HG03108 (cell line): ENCODE results near the gene CLIP2.
"Not testable (repeated sequence)": the region's sequence is repeated elsewhere in the genome, so short reads cannot be mapped to it uniquely, and the experiment has no call there.

Experiments used
- ATAC-seq: cut with Tn5 transposase; IDR thresholded peaks from one replicate; pipeline ENCODE4 v1.9.1; 2021; ENCODE audit warnings: moderate library complexity; ENCODE audit not compliant: unreplicated experiment

Gene CLIP2

DNA sequence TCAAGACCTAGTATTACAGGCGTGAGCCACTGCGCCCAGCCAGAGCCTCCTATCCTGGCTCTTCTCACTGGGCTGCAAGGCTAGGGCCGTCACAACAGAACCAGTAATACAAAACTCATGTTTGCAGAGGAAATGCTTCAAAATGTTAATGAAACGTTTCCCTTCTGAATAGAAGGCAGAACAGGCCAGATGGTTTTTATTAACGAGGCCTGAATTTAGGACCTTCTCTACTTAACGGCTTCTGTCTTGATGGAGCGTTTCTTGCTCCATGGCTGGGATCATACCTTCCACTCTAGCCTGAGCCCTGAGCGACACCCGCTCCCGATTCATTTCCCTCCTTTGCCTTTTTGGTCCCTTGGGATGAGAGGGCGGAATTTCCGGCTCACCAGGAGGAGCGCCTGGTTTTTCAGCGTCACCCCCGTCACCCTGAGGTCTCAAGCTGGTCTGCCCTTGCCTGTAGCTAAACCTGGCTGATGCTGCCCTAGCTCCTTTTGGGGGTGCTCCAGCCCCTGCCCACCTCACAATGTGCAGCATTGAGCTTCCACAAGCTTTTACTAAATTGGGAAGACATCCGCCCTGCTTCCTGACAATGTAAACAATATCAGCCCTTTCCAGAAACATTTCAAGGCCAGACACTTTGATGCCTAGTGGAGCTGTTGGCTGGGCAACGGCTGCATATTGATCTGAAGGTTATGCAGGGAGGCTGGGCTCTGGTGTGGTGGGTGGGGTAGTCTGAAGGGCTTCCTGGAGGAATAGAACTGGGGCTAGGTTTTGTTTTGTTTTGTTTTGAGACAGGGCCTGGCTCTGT, 5.2 kb downstream of the CLIP2 start:
- no peak for ATAC-seq

DNA sequence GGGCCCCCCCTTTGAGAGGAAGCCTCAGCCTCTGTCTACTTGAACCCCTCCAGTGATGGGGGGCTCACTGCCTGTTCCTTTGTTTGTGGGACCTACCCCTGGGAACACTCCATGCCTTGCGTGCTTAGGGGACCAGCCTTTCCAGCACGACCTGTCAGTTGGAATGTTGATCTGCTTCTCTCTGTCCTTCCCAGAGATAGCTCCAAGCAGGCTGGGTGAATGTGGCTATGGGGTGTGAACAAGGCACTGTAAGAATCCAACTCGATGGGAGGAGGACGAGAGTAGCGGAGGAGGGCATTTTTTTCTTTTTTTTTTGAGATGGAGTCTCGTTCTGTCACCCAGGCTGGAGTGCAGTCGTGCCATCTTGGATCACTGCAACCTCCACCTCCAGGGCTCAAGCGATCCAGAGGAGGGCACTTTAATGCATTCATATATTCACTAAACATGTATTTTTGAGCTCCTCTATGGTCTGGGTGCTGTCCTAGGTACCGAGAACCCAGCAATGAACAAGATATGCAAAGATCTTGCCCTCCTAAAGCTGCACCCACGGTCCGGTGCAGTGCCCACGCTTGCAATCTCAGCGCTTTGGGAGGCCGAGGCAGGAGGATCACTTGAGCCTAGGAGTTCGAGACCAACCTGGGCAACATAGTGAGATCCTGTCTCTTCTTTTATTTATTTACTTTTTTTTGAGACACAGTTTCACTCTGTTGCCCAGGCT, 8.5 kb downstream of the CLIP2 start:
- ATAC-seq = no peak

DNA sequence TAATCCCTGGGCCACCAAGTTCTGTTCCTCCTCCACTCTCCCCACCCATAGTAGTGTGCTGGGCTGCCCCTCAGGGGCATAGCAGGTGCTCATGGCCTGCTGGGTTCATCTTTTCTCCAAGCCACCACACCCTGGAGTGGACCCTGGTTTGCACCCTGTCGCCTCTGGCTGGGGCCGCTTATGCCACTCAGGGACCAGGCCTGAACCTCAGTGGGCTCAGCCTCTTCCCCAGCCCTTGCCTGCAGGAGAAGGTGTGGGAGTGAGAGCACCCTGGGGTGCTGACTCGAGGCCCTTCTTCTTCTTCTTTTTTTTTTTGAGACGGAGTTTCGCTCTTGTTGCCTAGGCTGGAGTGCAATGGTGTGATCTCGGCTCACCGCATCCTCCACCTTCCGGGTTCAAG, 10.2 kb downstream of the CLIP2 start:
- no peak for ATAC-seq

DNA sequence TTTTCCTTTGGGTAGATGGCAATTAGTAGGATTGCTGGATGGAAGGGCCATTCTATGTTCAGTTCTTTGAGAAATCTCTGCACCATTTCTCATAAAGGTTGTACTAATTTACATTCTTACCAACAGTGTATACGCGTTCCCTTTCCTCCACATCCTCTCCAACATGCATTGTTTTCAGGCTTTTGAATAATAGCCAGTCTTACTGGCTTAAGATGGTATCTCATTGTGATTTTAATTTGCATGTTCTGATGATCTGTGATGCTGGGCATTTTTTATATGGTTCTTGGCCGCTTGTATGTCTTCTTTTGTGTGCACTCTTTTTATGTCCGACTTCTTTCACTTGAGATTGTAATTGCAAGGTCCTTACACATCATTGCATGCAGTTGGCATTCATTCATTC, 11.7 kb downstream of the CLIP2 start:
- ATAC-seq = no peak

GRCh38 chr7:74302745-74303221, 13.6 kb downstream of the CLIP2 start:
- no peak for ATAC-seq

DNA sequence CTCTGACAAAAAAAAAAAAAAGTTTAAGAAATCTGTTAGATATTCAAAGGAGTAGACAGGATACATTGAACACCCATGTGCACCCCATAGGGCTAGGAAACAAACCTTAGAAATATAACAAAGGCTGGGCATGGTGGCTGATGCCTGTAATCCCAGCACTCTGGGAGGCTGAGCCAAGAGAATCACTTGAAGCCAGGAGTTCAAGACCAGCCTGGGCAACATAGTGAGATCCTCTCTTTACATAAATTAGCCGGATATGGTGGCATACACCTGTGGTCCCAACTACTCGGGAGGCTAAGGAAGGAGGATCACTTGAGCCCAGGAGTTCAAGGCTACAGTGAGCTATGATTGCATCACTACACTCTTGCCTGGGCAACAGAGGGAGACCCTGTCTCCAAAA, 15.3 kb downstream of the CLIP2 start:
- ATAC-seq = no peak

GRCh38 chr7:74306004-74306729, 17.0 kb downstream of the CLIP2 start:
- ATAC-seq = no peak

DNA sequence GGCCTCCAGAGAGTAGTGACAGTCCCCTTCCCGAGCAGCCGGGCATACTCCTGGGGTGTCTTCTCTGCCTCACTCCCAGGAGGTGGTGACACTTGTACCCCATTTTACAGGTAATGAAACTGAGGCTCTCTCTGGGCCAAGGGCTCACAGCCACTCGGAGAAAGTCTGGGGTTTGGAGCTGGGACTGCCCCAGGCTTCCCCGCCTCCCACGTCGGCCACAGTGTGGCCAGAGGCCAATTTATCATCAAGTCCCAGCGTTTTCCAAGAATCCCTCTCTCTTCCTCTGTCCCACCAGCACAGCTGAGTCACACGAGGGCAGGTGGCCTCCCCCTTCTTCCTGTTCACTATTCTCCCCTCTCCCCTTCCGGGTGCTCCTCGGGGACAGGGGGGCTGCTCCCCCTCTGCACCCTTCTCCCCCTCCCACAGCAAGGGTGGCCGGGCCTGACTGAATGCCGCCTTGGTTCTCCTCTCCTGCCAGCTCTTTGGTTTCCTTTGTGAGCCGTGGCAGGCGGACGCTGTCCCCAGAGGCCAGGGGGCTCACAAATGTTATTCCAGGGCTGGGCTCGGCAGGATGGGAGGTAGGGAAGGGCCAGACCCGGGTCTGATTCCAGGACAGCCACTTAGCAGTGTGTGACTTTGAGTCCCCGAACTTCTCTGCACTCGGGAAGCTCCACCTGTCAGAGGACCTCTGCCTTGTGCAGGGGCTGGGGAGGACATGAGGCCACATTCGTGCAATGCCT, 17.7 kb downstream of the CLIP2 start:
- ATAC-seq = no peak

GRCh38 chr7:74307738-74308505, 18.7 kb downstream of the CLIP2 start:
- ATAC-seq = no peak

DNA sequence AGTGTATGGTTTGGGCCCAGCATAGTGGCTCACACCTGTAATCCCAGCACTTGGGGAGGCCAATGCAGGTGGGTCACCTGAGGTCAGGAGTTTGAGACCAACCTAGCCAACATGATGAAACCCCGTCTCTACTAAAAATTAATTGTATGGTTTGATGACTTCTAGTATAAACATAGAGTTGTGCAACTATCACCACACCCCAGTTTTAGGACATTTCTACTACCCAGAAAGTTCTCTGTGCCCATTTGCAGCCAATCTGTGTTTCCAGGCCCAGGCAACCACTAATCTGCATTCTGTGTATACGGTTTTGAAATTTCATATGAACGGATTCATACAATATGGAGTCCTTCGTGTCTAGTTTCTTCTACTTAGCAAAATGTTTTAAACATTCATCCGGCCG, 20.0 kb downstream of the CLIP2 start:
- no peak for ATAC-seq

GRCh38 chr7:74311305-74311744, 22.1 kb downstream of the CLIP2 start:
- ATAC-seq = no peak

GRCh38 chr7:74312418-74313028, 23.3 kb downstream of the CLIP2 start:
- ATAC-seq = no peak

- ATAC-seq = not testable (repeated sequence)
These were observed 26.7 kb downstream of the CLIP2 start for GRCh38 chr7:74315891-74316290.

GRCh38 chr7:74317146-74317782, 28.1 kb downstream of the CLIP2 start:
- no peak for ATAC-seq

DNA sequence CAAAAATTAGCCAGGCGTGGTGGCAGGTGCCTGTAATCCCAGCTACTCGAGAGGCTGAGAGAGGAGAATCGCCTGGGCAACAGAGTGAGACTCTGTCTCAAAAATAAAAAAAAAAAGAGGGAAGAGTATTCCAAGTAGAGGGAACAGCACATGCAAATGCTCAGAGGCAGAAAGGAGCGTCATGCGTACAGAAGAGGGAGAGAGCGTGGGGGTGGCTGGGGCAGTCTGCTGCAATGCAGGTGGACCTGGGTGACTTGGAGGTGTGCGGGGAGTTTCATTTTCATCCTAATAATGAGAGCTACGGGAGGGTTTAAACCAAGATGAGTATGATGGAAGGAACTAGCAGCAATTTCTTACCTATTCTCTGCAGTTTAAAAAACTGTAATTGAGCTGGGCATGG, 28.8 kb downstream of the CLIP2 start:
- no peak for ATAC-seq

- no peak for ATAC-seq
These were observed 31.5 kb downstream of the CLIP2 start for GRCh38 chr7:74320645-74321221.

DNA sequence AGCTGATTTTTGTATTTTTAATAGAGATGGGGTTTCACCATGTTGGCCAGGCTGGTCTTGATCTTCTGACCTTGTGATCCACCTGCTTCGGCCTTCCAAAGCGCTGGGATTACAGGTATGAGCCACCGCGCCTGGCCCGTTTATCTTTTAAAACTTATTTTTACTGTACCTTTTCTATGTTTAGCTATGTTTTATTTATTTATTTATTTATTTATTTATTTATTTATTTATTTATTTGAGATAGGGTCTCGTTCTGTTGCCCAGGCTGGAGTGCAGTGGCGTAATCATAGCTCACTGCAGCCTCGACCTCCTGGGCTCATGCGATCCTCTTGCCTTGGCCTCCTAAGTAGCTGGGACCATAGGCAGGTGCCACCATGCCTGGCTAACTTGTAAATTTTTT, 33.7 kb downstream of the CLIP2 start:
- not testable (repeated sequence) for ATAC-seq

DNA sequence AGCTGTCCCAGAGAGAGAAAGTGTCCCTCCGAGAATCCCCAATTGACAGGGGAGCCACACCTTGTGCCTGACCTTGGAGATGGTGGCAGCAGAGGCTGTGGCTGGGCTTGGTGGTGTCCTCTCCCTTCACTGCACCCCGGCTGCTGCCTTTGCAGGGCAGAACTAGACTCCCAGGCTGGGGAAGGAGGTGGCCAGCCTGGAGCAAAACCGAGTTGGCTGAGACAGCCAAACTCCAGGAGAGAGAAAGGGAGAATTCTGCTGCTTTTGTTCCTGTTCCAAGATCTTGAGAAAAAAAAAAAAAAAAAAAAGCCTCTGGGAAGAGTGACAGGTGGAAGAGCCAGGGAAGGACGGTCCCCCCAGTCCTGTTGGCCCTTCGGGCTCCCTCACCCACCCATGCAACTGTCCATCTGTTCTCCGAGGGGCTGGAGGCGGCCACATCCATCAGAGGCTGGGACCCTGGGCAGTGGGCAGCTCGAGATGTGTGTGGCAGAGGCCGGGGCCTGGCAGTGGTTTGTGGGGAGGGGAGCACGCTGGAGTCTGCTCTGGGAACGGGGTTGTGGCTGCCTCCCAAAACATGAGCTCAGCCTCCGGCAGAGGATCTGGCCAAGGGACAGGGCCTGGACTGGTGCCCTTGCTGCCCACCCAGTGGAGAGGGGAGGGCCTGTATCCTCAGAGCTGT, 35.5 kb downstream of the CLIP2 start:
- ATAC-seq = no peak
